SK-N-SH treated with all-trans-retinoic acid at 6 μM for 48 hours (cell line): Measurements from ENCODE around the gene NIT2.

ENCODE experiments used
- ATAC-seq: fragments of 200-7000 bp; cut with Tn5 transposase; 3 replicates; pipeline ENCODE4 v1.9.1; 2020; ENCODE audit warnings: mild to moderate bottlenecking, moderate library complexity
- ARNTL ChIP-seq: fragments of 450-650 bp; formaldehyde crosslinking; IDR thresholded peaks from 2 replicates; pipeline ENCODE4 v1.5.0; 2020; ENCODE audit warnings: low read depth, mild to moderate bottlenecking, moderate library complexity, borderline replicate concordance
- BACH2 ChIP-seq: fragments of 250-450 bp; sonication (Bioruptor Pico); IDR thresholded peaks from 2 replicates; pipeline ENCODE4 v1.9.0; 2021; ENCODE audit warnings: mild to moderate bottlenecking, borderline replicate concordance
- CSDC2 ChIP-seq: fragments of 250-450 bp; sonication (Bioruptor Pico); IDR thresholded peaks from 2 replicates; pipeline ENCODE4 v1.5.0; 2020; ENCODE audit warnings: mild to moderate bottlenecking, moderate library complexity
- ESRRG ChIP-seq: fragments of 250-450 bp; sonication (Bioruptor Pico); IDR thresholded peaks from 2 replicates; pipeline ENCODE4 v1.6.1; 2021; ENCODE audit warnings: mild to moderate bottlenecking
- GLIS3 ChIP-seq: fragments of 250-450 bp; sonication (Bioruptor Pico); IDR thresholded peaks from 2 replicates; pipeline ENCODE4 v1.5.0; 2020; ENCODE audit warnings: mild to moderate bottlenecking, moderate library complexity
- OSR1 ChIP-seq: fragments of 250-450 bp; sonication (Bioruptor Pico); IDR thresholded peaks from 2 replicates; pipeline ENCODE4 v1.8.0; 2022; ENCODE audit warnings: moderate library complexity, mild to moderate bottlenecking, inconsistent platforms
- PPARA ChIP-seq: fragments of 250-450 bp; sonication (Bioruptor Pico); IDR thresholded peaks from 2 replicates; pipeline ENCODE4 v1.5.0; 2020; ENCODE audit warnings: mild to moderate bottlenecking, borderline replicate concordance
- RARB ChIP-seq: fragments of 250-450 bp; sonication (Bioruptor Pico); IDR thresholded peaks from 2 replicates; pipeline ENCODE4 v1.8.0; 2021; ENCODE audit warnings: mild to moderate bottlenecking, moderate library complexity
- SNAI2 ChIP-seq: fragments of 250-450 bp; sonication (Bioruptor Pico); IDR thresholded peaks from 2 replicates; pipeline ENCODE4 v1.5.0; 2020; ENCODE audit warnings: mild to moderate bottlenecking, moderate library complexity
- TOX ChIP-seq: fragments of 250-450 bp; sonication (Bioruptor Pico); IDR thresholded peaks from 2 replicates; pipeline ENCODE4 v1.8.0; 2021; ENCODE audit warnings: mild to moderate bottlenecking, moderate library complexity, borderline replicate concordance
- ZC3H10 ChIP-seq: fragments of 250-450 bp; sonication (Bioruptor Pico); IDR thresholded peaks from 2 replicates; pipeline ENCODE4 v1.5.1; 2021; ENCODE audit warnings: mild to moderate bottlenecking, moderate library complexity
- ZFP3 ChIP-seq: fragments of 250-450 bp; sonication (Bioruptor Pico); IDR thresholded peaks from 2 replicates; pipeline ENCODE4 v1.5.0; 2020; ENCODE audit warnings: mild to moderate bottlenecking, moderate library complexity
- ZFP30 ChIP-seq: fragments of 450-650 bp; formaldehyde crosslinking; IDR thresholded peaks from 2 replicates; pipeline ENCODE4 v1.5.0; 2022; ENCODE audit warnings: mild to moderate bottlenecking, moderate library complexity
- ZNF565 ChIP-seq: fragments of 450-650 bp; formaldehyde crosslinking; conservative IDR thresholded peaks from 2 replicates; pipeline ENCODE4 v1.5.0; 2020; ENCODE audit warnings: low read depth, mild to moderate bottlenecking, moderate library complexity
- ZNF70 ChIP-seq: fragments of 450-650 bp; formaldehyde crosslinking; IDR thresholded peaks from 2 replicates; pipeline ENCODE4 v1.5.0; 2020; ENCODE audit warnings: mild to moderate bottlenecking, moderate library complexity
- ZNF8 ChIP-seq: fragments of 450-650 bp; formaldehyde crosslinking; IDR thresholded peaks from 2 replicates; pipeline ENCODE4 v1.5.0; 2020; ENCODE audit warnings: mild to moderate bottlenecking, moderate library complexity
- TF ChIP-seq, protein P1 (sequence below): fragments of 250-450 bp; sonication (Bioruptor Pico); IDR thresholded peaks from 2 replicates; pipeline ENCODE4 v1.5.0; 2020; ENCODE audit warnings: mild to moderate bottlenecking, moderate library complexity
- TF ChIP-seq, protein P2 (sequence below): fragments of 250-450 bp; sonication (Bioruptor Pico); IDR thresholded peaks from 2 replicates; pipeline ENCODE4 v1.8.0; 2020; ENCODE audit warnings: mild to moderate bottlenecking, moderate library complexity, borderline replicate concordance
- TF ChIP-seq, protein P3 (sequence below): fragments of 250-450 bp; sonication (Bioruptor Pico); IDR thresholded peaks from 2 replicates; pipeline ENCODE4 v1.5.1; 2020; ENCODE audit warnings: low read depth, mild to moderate bottlenecking, moderate library complexity
- TF ChIP-seq, protein P4 (sequence below): fragments of 250-450 bp; sonication (Bioruptor Pico); IDR thresholded peaks from 2 replicates; pipeline ENCODE4 v1.8.0; 2021; ENCODE audit warnings: low read depth, mild to moderate bottlenecking, moderate library complexity, borderline replicate concordance

The NIT2 gene

DNA sequence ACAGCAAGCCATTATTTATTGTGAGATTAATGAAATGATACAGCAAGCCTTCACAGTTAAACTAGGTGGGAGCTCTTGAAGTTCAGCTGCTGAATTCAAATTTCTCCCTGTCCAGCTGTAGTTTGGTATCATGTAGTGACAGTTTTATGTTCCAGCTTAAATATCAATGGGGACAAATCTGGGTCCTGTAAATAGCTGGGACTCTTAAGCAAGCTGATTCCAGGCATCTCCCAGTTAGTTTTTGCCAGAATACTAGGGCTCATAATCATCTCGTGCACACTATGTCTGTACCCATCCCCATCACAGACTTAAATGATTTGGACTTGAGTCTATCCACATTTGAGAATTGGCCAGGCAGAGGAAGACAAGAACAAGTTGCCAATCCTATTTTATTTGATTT lies 27.9 kb upstream of the NIT2 start:
- ATAC-seq = no peak
- TF ChIP-seq ZFP30 (CRISPR knock-in tag) (no peak), ZC3H10 (CRISPR knock-in tag) (no peak), ZFP3 (CRISPR knock-in tag) (no peak), ZNF8 (no peak)
- TF ChIP-seq, protein P1, sequence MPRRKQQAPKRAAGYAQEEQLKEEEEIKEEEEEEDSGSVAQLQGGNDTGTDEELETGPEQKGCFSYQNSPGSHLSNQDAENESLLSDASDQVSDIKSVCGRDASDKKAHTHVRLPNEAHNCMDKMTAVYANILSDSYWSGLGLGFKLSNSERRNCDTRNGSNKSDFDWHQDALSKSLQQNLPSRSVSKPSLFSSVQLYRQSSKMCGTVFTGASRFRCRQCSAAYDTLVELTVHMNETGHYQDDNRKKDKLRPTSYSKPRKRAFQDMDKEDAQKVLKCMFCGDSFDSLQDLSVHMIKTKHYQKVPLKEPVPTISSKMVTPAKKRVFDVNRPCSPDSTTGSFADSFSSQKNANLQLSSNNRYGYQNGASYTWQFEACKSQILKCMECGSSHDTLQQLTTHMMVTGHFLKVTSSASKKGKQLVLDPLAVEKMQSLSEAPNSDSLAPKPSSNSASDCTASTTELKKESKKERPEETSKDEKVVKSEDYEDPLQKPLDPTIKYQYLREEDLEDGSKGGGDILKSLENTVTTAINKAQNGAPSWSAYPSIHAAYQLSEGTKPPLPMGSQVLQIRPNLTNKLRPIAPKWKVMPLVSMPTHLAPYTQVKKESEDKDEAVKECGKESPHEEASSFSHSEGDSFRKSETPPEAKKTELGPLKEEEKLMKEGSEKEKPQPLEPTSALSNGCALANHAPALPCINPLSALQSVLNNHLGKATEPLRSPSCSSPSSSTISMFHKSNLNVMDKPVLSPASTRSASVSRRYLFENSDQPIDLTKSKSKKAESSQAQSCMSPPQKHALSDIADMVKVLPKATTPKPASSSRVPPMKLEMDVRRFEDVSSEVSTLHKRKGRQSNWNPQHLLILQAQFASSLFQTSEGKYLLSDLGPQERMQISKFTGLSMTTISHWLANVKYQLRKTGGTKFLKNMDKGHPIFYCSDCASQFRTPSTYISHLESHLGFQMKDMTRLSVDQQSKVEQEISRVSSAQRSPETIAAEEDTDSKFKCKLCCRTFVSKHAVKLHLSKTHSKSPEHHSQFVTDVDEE (CRISPR knock-in tag) = no peak

DNA sequence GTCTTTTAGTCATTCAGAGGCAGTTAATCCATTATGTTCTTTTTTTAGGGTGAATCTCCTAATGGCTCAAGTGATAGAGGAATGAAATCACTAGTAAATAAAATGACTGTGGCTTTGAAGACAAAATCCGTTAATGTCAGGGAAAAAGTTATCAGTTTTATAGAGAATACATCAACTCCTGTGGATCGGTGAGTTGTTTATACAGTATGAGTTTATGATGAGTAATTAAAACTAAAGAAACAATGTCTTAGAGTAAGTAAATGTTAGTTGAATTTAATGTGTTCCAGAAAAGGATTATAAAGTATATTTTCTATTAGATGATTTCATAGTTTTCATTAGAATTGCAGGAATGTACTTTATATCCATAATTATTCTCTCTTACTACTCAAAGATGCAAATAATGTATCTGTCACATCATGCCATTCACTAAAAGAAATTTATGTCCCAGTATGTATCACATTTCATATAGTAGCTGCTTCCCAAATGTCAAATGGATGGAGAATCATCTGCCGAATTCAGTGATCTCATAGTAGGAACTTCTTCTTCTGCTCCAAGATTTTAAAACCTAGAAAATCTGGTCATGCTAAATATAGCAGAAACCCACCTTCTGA lies 24.1 kb upstream of the NIT2 start:
- no peak for ATAC-seq
- TF ChIP-seq, protein P2, sequence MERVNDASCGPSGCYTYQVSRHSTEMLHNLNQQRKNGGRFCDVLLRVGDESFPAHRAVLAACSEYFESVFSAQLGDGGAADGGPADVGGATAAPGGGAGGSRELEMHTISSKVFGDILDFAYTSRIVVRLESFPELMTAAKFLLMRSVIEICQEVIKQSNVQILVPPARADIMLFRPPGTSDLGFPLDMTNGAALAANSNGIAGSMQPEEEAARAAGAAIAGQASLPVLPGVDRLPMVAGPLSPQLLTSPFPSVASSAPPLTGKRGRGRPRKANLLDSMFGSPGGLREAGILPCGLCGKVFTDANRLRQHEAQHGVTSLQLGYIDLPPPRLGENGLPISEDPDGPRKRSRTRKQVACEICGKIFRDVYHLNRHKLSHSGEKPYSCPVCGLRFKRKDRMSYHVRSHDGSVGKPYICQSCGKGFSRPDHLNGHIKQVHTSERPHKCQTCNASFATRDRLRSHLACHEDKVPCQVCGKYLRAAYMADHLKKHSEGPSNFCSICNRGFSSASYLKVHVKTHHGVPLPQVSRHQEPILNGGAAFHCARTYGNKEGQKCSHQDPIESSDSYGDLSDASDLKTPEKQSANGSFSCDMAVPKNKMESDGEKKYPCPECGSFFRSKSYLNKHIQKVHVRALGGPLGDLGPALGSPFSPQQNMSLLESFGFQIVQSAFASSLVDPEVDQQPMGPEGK = no peak
- TF ChIP-seq ZFP3 (CRISPR knock-in tag) = no peak
- no peak for TF ChIP-seq ZNF565
- TF ChIP-seq PPARA (CRISPR knock-in tag) = no peak
- no peak for TF ChIP-seq ZNF70 (CRISPR knock-in tag)
- no peak for TF ChIP-seq BACH2
- no peak for TF ChIP-seq ARNTL (CRISPR knock-in tag)

DNA sequence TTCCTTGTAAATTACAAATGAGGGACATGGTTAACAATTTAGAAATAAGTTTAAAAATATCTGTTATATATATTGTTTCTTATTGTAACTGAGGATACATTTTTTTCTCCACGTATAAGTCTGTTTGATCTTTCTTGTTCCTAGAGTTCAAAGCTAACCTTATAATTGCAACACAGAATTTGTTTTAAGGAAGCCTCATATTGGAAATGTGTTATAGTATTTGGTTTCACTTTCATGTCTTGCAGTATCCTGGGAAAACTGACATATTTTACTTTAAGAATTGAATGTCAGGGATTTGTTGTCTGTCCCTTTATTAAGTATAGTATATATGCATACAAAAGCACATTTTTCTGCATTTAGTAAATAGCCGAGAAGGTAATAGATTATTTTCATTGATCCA lies 23.5 kb upstream of the NIT2 start:
- TF ChIP-seq ESRRG = no peak
- no peak for TF ChIP-seq ZFP30 (CRISPR knock-in tag)
- TF ChIP-seq PPARA (CRISPR knock-in tag) = no peak
- no peak for TF ChIP-seq RARB
- no peak for TF ChIP-seq GLIS3
- TF ChIP-seq ZNF565 = no peak
- no peak for TF ChIP-seq TOX (CRISPR knock-in tag)
- no peak for TF ChIP-seq BACH2
- no peak for TF ChIP-seq OSR1
- TF ChIP-seq, protein P3, sequence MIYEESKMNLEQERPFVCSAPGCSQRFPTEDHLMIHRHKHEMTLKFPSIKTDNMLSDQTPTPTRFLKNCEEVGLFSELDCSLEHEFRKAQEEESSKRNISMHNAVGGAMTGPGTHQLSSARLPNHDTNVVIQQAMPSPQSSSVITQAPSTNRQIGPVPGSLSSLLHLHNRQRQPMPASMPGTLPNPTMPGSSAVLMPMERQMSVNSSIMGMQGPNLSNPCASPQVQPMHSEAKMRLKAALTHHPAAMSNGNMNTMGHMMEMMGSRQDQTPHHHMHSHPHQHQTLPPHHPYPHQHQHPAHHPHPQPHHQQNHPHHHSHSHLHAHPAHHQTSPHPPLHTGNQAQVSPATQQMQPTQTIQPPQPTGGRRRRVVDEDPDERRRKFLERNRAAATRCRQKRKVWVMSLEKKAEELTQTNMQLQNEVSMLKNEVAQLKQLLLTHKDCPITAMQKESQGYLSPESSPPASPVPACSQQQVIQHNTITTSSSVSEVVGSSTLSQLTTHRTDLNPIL (CRISPR knock-in tag) = no peak
- no peak for TF ChIP-seq ZFP3 (CRISPR knock-in tag)
- TF ChIP-seq ZNF8 = no peak
- no peak for TF ChIP-seq CSDC2
- TF ChIP-seq, protein P4, sequence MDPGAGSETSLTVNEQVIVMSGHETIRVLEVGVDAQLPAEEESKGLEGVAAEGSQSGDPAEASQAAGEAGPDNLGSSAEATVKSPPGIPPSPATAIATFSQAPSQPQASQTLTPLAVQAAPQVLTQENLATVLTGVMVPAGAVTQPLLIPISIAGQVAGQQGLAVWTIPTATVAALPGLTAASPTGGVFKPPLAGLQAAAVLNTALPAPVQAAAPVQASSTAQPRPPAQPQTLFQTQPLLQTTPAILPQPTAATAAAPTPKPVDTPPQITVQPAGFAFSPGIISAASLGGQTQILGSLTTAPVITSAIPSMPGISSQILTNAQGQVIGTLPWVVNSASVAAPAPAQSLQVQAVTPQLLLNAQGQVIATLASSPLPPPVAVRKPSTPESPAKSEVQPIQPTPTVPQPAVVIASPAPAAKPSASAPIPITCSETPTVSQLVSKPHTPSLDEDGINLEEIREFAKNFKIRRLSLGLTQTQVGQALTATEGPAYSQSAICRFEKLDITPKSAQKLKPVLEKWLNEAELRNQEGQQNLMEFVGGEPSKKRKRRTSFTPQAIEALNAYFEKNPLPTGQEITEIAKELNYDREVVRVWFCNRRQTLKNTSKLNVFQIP (CRISPR knock-in tag) = no peak
- no peak for ATAC-seq

DNA sequence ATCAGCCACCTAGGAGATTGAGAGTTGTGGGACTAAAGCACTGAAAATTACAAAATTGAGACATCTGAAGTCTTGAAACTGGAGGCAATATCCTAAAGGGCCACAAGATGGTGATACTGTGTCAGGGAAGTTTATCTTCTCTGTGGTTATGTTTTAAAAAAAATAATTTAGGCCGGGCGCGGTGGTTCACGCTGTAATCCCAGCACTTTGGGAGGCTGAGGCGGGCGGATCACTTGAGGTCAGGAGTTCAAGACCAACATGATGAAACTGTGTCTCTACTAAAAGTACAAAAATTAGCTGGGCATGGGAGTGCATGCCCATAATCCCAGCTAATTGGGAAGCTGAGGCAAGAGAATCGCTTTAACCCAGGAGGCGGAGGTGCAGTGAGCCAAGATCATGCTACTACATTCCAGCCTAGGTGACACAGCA lies 17.9 kb upstream of the NIT2 start:
- peak; percentile 75 for ATAC-seq
- TF ChIP-seq TOX (CRISPR knock-in tag) (no peak), PPARA (CRISPR knock-in tag) (no peak), ZNF8 (no peak), ESRRG (no peak), SNAI2 (CRISPR knock-in tag) (no peak)
- TF ChIP-seq, protein P4 (CRISPR knock-in tag) = no peak
- TF ChIP-seq, protein P2 = no peak
- TF ChIP-seq, all 23 proteins: peak for 0
